ENCODE data around the gene B3GAT1. TPM values are rescaled to one million over a fixed set of nuclear protein-coding genes. Genes with fewer than 3 reads are reported as not detected.
"Not testable (repeated sequence)": the region's sequence is repeated elsewhere in the genome, so short reads cannot be mapped to it uniquely, and the experiment has no call there.

The B3GAT1 gene
- under 1 TPM; 0.16 to 0.39 TPM for total RNA-seq
- polyA plus RNA-seq: not detected
- long read RNA-seq, donor 1: 0 reads
- long read RNA-seq, donor 2: 0 reads

DNA sequence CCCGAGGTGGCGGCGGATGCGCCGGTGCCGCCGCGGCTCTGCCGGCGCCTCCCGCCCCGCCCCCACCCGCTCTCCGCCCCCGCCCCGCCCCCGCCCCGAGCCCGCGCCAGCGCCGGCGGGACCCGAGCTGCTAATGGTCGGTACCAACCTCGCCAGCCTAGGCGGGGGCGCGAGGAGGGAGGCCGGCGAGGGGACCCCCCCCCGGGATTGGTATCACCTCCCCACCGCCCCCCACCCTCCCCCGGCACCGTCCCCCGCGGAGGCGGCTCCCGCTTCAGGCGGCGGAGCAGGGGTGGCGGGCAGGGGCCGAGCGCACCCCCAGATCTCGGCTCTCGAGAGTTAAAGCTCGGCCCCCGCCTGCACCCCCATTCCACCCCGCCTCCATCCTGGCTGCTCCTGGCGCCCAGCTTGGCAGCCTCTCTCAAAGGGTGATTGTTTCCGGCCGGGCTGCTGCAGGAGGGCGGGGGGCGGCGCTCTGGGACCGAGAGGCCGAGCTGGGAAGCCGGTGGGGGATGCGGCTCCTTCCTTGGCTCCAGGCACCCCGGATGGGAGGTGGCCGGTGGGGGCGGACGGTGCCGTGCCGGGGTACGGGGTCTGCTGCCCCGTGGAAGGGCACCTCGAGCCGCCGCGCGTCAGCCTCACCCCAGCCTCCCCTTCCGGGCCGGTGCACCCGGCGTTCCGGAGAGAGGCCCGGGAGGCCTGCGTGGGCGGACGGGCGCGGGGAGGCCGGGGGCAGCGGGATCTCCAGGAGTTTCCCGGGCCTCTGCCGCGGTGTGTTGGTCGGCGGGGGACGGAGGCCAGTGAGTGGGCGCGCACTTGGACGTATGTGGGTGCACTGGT, at the start of gene B3GAT1:
Gene B3GAT1, minus strand, starts transcription at position 40 of the 840 bp plus-strand sequence. CDS start 24,583 bp downstream, outside the sequence.
- peak within 1 kb of the TSS; percentile 44 to 56 for H3K4me3 ChIP-seq (ENCODE audit: low read length in 2 of 2)
- no peak within 1 kb of the TSS for H3K27ac ChIP-seq (ENCODE audit: low read depth in 1 of 2, low read length in 2 of 2)
- H3K4me1 ChIP-seq (ENCODE audit: control insufficient read depth in 1 of 2, insufficient read depth in 2 of 2, low read length in 2 of 2): no peaks in the 10 kb centered on the region
- ATAC-seq (ENCODE audit: low FRiP score): no peak
- 1% methylated on average over 38 to 94 of the region's 94 CpGs for WGBS, 2 donors
- H3K36me3 ChIP-seq (ENCODE audit: control insufficient read depth in 1 of 2, insufficient read depth in 2 of 2, low read length in 1 of 2): no peaks in the 10 kb centered on the region
- peak in 1 of 2 donors; percentile 75 for DNase-seq
- no peaks in the 10 kb centered on the region for H3K27me3 ChIP-seq (ENCODE audit: control insufficient read depth in 1 of 2, insufficient read depth in 2 of 2, low read length in 1 of 2)
- intact Hi-C loops (cut with DNase I): no loop called here
- H3K9me3 ChIP-seq (ENCODE audit: control insufficient read depth, low read length): no peaks in the 10 kb centered on the region

GRCh38 chr11:134461621-134462020, 49.6 kb upstream of the B3GAT1 start:
- no peak for ATAC-seq (ENCODE audit: low FRiP score)
- DNase-seq: no peak
- peaks cover 2% of the 10 kb centered on the region for H3K9me3 ChIP-seq (ENCODE audit: control insufficient read depth, low read length)
- H3K4me3 ChIP-seq (ENCODE audit: low read length in 2 of 2): no peak overlapping the region
- WGBS, 2 donors: 54 to 77% methylated on average over 1 of the region's 1 CpG
- H3K27ac ChIP-seq (ENCODE audit: low read depth in 1 of 2, low read length in 2 of 2): no peak overlapping the region
- H3K36me3 ChIP-seq (ENCODE audit: control insufficient read depth in 1 of 2, insufficient read depth in 2 of 2, low read length in 1 of 2): no peaks in the 10 kb centered on the region
- intact Hi-C loops (cut with DNase I): no loop called here
- H3K4me1 ChIP-seq (ENCODE audit: control insufficient read depth in 1 of 2, insufficient read depth in 2 of 2, low read length in 2 of 2): no peaks in the 10 kb centered on the region
- no peaks in the 10 kb centered on the region for H3K27me3 ChIP-seq (ENCODE audit: control insufficient read depth in 1 of 2, insufficient read depth in 2 of 2, low read length in 1 of 2)

GRCh38 chr11:134460881-134461280, 48.8 kb upstream of the B3GAT1 start:
- WGBS, 2 donors: 68 to 76% methylated on average over 3 of the region's 3 CpGs
- peak in 1 of 2 donors; percentile 57 for DNase-seq
- Histone ChIP-seq H3K4me1 (ENCODE audit: control insufficient read depth in 1 of 2, insufficient read depth in 2 of 2, low read length in 2 of 2) (no peaks in the 10 kb centered on the region), H3K9me3 (ENCODE audit: control insufficient read depth, low read length) (peaks cover 2% of the 10 kb centered on the region), H3K27ac (ENCODE audit: low read depth in 1 of 2, low read length in 2 of 2) (no peak overlapping the region), H3K27me3 (ENCODE audit: control insufficient read depth in 1 of 2, insufficient read depth in 2 of 2, low read length in 1 of 2) (no peaks in the 10 kb centered on the region), H3K4me3 (ENCODE audit: low read length in 2 of 2) (no peak overlapping the region), H3K36me3 (ENCODE audit: control insufficient read depth in 1 of 2, insufficient read depth in 2 of 2, low read length in 1 of 2) (no peaks in the 10 kb centered on the region)
- intact Hi-C loops (cut with DNase I): no loop called here
- no peak for ATAC-seq (ENCODE audit: low FRiP score)

GRCh38 chr11:134460062-134460561, 48.1 kb upstream of the B3GAT1 start:
- Histone ChIP-seq H3K27ac (ENCODE audit: low read depth in 1 of 2, low read length in 2 of 2) (no peak overlapping the region), H3K9me3 (ENCODE audit: control insufficient read depth, low read length) (peaks cover 2% of the 10 kb centered on the region), H3K36me3 (ENCODE audit: control insufficient read depth in 1 of 2, insufficient read depth in 2 of 2, low read length in 1 of 2) (no peaks in the 10 kb centered on the region), H3K4me3 (ENCODE audit: low read length in 2 of 2) (no peak overlapping the region), H3K27me3 (ENCODE audit: control insufficient read depth in 1 of 2, insufficient read depth in 2 of 2, low read length in 1 of 2) (no peaks in the 10 kb centered on the region), H3K4me1 (ENCODE audit: control insufficient read depth in 1 of 2, insufficient read depth in 2 of 2, low read length in 2 of 2) (no peaks in the 10 kb centered on the region)
- WGBS, 2 donors: 62 to 69% methylated on average over 7 to 8 of the region's 8 CpGs
- ATAC-seq (ENCODE audit: low FRiP score) (no peak), DNase-seq (peak in 1 of 2 donors; percentile 17)
- intact Hi-C loops (cut with DNase I): no loop called here

GRCh38 chr11:134459246-134460061, 47.4 kb upstream of the B3GAT1 start:
- ATAC-seq (ENCODE audit: low FRiP score): no peak
- intact Hi-C loops (cut with DNase I): no loop called here
- 45 to 48% methylated on average over 10 of the region's 10 CpGs for WGBS, 2 donors
- Histone ChIP-seq H3K27ac (ENCODE audit: low read depth in 1 of 2, low read length in 2 of 2) (no peak overlapping the region), H3K4me1 (ENCODE audit: control insufficient read depth in 1 of 2, insufficient read depth in 2 of 2, low read length in 2 of 2) (no peaks in the 10 kb centered on the region), H3K27me3 (ENCODE audit: control insufficient read depth in 1 of 2, insufficient read depth in 2 of 2, low read length in 1 of 2) (no peaks in the 10 kb centered on the region), H3K4me3 (ENCODE audit: low read length in 2 of 2) (no peak overlapping the region), H3K36me3 (ENCODE audit: control insufficient read depth in 1 of 2, insufficient read depth in 2 of 2, low read length in 1 of 2) (no peaks in the 10 kb centered on the region), H3K9me3 (ENCODE audit: control insufficient read depth, low read length) (peaks cover 2% of the 10 kb centered on the region)
- DNase-seq: peak in 1 of 2 donors; percentile 51

DNA sequence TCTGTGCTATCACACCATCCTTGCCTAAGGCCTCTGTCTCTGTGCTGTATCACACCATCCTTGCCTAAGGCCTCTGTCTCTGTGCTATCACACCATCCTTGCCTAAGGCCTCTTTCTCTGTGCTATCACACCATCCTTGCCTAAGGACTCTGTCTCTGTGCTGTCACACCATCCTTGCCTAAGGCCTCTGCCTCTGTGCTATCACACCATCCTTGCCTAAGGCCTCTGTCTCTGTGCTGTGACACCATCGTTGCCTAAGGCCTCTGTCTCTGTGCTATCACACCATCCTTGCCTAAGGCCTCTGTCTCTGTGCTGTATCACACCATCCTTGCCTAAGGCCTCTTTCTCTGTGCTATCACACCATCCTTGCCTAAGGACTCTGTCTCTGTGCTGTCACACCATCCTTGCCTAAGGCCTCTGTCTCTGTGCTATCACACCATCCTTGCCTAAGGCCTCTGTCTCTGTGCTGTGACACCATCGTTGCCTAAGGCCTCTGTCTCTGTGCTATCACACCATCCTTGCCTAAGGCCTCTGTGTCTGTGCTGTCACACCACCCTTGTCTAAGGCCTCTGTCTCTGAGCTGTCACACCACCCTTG, 45.5 kb upstream of the B3GAT1 start:
- H3K27ac ChIP-seq (ENCODE audit: low read depth in 1 of 2, low read length in 2 of 2); H3K9me3 ChIP-seq (ENCODE audit: control insufficient read depth, low read length); H3K27me3 ChIP-seq (ENCODE audit: control insufficient read depth in 1 of 2, insufficient read depth in 2 of 2, low read length in 1 of 2); DNase-seq; ATAC-seq (ENCODE audit: low FRiP score); H3K36me3 ChIP-seq (ENCODE audit: control insufficient read depth in 1 of 2, insufficient read depth in 2 of 2, low read length in 1 of 2); intact Hi-C loops (cut with DNase I); H3K4me1 ChIP-seq (ENCODE audit: control insufficient read depth in 1 of 2, insufficient read depth in 2 of 2, low read length in 2 of 2); H3K4me3 ChIP-seq (ENCODE audit: low read length in 2 of 2): not testable (repeated sequence)
- 79 to 100% methylated on average over 1 to 2 of the region's 2 CpGs for WGBS, 2 donors

GRCh38 chr11:134455516-134455915, 43.5 kb upstream of the B3GAT1 start:
- 78 to 81% methylated on average over 3 of the region's 3 CpGs for WGBS, 2 donors
- no peak overlapping the region for H3K27ac ChIP-seq (ENCODE audit: low read depth in 1 of 2, low read length in 2 of 2)
- H3K27me3 ChIP-seq (ENCODE audit: control insufficient read depth in 1 of 2, insufficient read depth in 2 of 2, low read length in 1 of 2): no peaks in the 10 kb centered on the region
- no peak for ATAC-seq (ENCODE audit: low FRiP score)
- H3K4me1 ChIP-seq (ENCODE audit: control insufficient read depth in 1 of 2, insufficient read depth in 2 of 2, low read length in 2 of 2): no peaks in the 10 kb centered on the region
- H3K4me3 ChIP-seq (ENCODE audit: low read length in 2 of 2): no peak overlapping the region
- H3K36me3 ChIP-seq (ENCODE audit: control insufficient read depth in 1 of 2, insufficient read depth in 2 of 2, low read length in 1 of 2): no peaks in the 10 kb centered on the region
- peaks cover 6% of the 10 kb centered on the region for H3K9me3 ChIP-seq (ENCODE audit: control insufficient read depth, low read length)
- no peak for DNase-seq
- intact Hi-C loops (cut with DNase I): no loop called here

DNA sequence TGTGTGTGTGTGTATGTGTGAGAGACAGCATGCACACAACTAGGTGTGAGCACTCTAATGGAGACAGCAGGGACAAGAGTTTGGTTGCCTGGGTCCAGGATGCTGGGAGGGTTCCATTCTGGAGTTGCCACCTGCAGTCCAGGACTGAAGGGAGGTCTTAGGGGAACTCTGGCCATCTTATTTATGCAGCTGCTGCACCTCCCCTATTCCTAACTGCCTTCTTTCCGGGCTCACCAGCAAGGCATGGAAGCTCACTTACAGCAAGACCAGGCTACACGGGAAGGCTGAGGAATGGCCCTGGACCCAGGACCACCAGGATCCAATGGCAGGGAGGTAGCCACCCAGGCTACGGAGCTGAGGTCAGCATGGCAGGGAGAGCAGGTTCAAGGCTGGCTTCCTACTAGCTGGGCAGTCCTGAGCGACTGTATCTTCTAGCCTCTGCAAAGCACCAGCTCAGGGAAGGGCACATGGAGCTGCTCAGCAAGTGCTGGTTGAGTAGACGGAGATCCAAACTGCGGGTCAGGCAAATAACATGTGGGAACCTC, 42.2 kb upstream of the B3GAT1 start:
- H3K27ac ChIP-seq (ENCODE audit: low read depth in 1 of 2, low read length in 2 of 2): no peak overlapping the region
- no peaks in the 10 kb centered on the region for H3K36me3 ChIP-seq (ENCODE audit: control insufficient read depth in 1 of 2, insufficient read depth in 2 of 2, low read length in 1 of 2)
- 84% methylated on average over 6 of the region's 6 CpGs for WGBS, 2 donors
- H3K4me3 ChIP-seq (ENCODE audit: low read length in 2 of 2): no peak overlapping the region
- ATAC-seq (ENCODE audit: low FRiP score) (no peak), DNase-seq (peak in 1 of 2 donors; percentile 62)
- no peaks in the 10 kb centered on the region for H3K27me3 ChIP-seq (ENCODE audit: control insufficient read depth in 1 of 2, insufficient read depth in 2 of 2, low read length in 1 of 2)
- no peaks in the 10 kb centered on the region for H3K4me1 ChIP-seq (ENCODE audit: control insufficient read depth in 1 of 2, insufficient read depth in 2 of 2, low read length in 2 of 2)
- H3K9me3 ChIP-seq (ENCODE audit: control insufficient read depth, low read length): peaks cover 6% of the 10 kb centered on the region
- intact Hi-C loops (cut with DNase I): no loop called here
